GM21526 (cell line): Measurements from ENCODE around the gene NPBWR2.
"Not testable (repeated sequence)": the region's sequence is repeated elsewhere in the genome, so short reads cannot be mapped to it uniquely, and the experiment has no call there.

Experiments used
- ATAC-seq: cut with Tn5 transposase; IDR thresholded peaks from one replicate; pipeline ENCODE4 v1.9.1; 2021; ENCODE audit warnings: moderate library complexity; ENCODE audit not compliant: unreplicated experiment, low FRiP score

Gene NPBWR2

DNA sequence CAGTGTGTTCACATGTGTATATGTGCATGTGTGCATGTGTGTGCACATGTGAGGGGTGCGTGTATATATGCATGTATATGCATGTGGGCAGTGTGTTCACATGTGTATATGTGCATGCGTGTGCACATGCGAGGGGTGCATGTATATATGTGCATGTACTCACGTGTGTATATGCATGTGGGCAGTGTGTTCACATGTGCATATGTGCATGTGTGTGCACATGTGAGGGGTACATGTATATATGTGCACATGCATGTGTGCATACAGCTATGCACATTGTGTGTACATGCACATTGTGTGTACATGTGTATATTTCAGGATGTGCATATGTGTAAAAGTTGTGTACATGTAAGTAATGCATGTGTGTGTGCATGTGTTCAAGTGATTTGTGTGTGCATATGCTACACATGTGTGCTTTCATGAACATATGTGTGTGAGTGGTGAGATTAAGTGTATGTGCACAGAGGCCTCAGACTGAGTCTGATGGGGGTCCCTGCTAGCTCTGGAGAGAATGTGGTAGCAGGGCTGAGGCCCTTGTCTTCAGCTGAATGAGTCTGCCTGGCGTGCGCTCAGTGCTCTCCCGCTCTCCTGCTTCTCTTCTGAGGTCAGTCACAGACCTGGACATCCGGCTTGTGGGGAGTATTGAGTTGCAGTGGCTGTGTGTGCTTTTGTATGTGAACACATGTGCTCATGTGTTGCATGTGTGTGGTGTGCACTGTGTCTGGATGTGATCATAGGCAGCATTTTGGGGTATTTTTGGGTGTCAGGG, 37.0 kb upstream of the NPBWR2 start:
- no peak for ATAC-seq

DNA sequence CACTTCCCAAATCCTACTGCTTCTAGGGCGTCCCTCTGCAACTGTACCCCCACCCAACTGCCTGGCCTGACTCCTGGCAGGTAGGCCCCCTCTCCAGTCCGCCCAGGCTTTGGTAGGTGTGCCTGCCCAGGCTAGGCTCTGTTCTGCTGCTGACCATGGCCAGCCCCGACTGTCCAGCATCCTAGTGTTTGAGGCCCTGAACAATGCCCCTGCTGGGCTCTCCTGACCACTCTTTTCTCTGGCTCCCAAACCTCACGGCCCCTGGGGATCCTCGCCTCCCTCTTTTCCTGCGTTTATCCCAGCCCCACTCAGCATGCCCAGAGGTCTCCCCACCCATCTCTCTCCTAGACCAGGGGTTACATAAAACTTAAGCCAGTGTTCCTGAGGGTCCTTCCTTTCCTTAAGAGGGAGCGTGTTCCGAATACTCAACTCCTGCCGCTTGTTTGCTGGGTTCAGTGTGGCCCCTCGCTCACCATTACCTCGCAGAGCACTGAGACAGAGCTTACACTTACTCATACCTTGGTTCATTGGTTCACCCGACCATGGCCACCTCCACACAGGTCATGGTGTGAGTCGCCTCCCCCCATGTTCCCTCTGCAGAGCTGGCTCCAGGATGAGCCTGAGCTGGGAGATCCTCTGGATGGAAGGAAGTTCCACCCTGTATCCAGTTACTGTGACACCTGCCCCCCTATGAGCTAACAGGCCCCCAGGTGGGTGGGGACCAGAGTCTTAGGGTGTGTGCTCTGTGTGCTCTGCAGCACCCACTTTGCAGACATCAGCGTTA, 35.8 kb upstream of the NPBWR2 start:
- ATAC-seq, result no peak

DNA sequence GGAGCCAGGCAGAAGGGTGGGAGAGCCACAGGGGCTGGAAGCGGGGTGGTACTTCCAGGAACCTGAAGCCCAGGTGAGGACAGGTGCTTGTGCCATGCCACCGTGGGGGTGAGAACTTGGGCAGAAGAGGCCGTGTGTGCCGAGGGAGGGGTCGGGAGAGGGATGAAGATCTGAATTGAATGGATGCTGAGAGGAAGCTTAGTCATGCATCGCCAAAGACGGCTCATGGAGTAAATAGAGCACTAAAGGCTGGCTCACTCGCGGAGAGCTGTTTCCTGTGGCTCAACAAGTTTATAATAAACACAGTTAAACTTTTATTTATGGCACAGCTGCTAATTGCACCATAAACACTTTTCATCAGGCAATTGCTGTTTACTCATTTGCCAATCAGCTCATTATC, 35.2 kb upstream of the NPBWR2 start:
- no peak for ATAC-seq

DNA sequence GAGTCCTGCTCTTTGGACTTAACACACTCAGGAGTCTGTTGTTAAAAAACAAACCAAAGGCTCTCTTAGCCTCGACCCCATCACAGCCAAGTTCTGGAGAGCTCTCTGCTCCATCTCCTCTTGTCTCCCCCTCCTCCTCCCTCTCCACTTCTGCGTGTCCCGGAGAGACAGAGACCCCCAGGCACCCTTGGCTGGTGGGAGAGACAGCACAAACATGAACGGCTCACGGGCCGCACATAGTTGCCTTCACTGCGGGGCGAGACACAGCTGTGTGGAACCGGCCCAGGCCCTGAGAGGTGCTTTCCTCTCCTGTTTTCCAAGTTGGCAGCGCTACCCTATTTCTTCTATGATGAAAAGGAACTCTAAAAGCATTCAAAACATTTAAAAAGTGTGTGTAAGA, 33.6 kb upstream of the NPBWR2 start:
- ATAC-seq, result no peak

DNA sequence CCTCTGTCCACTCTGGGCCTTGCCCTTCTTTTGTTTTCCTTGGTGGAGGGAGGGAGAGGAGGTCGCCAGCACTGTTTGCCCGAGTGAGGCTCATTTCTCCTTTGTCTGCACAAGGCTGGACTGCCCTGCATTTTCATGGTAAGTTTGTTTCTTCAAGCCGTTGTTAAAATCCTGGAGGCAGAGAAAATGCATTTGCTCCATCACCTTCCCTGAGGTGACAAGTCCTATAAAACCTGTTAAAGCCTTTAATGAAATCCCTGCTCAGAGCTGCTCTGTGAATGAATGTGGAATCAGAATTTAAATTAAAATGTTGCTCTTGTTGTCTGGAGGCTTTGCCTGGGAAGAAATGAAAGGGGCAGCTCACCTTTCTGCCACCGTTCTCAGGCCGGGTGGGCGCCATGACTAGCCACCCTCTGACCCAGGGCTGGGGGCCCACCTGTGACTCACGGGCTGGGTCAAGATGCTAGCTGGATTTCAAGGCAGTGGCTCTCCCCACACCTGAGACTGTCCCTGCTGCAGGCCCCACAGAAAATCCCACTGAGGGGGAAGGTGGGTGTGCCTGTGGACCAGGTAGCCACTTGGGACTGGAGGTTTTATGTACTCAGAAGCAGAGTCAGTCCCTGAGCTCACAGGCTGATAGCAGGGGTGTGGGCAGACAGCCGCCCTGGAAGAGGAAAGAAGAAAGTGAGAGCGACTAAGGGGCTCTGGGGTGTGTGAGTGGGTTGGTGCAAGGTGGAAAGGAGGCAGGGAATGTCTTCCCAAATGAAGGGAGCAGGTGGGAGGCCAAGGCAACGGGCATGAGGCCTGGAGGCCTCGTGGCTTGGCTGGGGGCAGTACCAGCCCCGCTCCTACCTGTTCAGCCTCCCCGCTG, 32.9 kb upstream of the NPBWR2 start:
- no peak for ATAC-seq

DNA sequence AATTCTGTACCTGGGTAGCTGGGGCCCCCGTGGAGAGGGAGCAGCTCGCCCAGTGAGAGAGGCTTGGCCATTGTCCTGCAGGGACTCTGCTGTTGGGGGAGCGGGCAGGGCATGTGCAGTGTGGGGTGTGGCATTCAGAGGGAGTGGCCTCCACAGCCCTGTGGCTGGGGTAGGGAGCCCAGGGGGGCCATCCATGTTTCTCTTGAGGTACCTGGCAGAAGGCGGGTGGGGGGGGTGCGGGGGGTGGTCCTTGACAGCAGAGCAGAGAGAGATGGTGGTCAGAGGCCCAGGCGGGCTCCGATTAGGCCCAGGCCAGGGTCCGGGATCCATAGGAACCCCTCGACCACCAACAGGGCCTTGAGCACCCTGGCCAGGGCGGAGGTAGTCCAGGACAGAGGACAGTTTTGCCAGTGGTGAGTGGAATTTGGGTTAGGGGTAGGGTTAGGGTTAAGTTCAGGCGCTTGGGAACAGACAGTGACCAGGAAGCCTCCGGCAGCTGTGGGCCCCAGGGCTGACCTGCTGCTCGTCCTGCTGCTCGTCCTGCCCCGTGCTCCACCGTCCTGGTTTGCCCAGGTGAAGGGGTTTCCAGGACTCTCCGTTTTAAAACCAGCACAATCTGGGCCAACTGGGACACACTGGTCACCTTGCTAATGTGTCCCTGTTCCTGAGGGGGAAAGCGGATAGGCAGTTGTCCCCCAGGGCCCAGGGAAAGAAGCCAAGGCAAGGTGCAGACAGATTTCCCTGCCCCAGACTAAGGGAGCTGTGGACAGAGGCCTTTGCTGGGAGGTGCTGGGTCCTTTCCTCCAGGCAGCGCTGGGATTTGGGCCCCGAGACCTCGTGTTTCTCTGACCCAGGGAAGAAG, 32.1 kb upstream of the NPBWR2 start:
- ATAC-seq, result no peak

DNA sequence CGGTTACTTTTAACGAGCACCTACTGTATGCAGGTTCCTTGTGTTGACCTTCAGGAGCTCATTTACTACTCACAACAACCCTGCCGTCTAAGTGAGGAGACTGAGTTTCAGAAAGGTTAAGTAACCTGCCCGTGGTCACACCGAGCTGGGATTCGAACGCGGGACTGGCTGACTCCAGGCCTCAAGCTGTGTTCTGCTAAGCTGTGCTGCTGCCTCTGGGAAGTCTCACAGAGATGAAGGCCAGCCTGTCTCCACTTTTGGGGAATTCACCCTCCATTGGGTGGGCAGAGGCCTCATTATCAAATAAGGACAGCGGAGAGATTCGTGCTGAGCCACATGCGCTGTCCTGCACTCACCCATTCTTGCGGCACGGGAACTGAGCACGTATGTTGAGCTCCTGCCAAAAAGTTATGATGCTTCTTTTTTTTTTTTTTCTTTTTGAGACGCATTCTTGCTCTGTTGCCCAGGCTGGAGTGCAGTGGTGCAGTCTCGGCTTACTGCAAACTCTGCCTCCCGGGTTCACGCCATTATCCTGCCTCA, 31.0 kb upstream of the NPBWR2 start:
- no peak for ATAC-seq

DNA sequence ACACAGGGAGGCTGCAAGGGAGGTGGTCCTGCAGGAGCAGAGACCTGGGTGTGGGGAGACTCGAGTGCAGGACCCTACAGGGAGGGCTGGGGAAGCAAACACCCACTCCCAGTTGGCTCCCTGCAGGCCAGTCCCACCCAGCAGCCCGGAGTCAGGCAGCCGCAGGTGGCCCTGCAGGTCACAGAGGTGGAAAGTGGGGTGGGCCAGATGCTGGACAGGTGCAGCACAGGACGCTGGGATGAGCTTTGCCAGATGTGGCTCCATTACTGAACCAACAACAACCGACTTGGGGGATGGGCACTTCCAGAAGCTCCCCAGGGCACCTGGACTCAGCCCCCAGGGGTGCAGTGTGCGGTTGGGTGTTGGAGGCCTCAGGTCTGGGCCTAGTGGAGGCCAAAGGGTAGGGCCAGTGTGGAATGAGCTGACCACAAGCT, 30.2 kb upstream of the NPBWR2 start:
- no peak for ATAC-seq

DNA sequence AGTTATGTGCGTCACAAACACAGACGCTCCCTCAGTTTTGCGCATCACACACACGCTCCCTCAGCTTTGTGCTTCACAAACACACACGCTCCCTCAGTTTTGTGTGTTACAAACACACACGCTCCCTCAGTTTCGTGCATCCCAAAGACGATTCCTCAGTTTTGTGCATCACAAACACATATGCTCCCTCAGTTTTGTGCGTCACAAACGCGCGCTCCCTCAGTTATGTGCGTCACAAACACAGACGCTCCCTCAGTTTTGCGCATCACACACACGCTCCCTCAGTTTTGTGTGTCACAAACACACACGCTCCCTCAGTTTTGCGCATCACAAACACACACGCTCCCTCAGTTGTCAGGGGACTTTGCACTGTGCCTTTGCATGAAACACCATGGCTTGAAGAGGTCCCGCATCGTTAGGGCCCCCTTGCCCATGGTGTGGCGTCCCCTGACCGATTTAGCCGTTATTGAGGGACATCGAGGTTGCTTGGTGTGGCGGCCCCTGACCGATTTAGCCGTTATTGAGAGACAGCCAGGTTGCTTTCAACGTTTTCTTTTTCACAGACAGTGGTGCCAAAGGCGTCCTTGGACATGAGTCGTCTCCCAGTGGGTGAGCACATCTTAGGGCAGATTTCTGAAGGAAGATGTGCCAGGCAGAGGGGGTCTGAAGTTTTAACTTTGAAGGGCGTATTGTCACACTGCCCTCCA, 28.8 kb upstream of the NPBWR2 start:
- no peak for ATAC-seq

DNA sequence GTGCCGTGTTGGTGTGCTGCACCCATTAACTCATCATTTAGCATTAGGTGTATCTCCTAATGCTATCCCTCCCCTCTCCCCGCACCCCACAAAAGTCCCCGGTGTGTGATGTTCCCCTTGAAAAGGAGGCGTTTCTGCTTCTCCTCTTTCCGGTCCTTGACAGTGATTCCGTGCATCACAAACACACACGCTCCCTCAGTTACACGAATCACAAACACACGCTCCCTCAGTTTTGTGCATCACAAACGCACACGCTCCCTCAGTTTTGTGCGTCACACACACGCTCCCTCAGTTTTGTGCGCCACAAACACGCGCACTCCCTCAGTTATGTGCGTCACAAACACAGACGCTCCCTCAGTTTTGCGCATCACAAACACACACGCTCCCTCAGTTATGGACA, 27.4 kb upstream of the NPBWR2 start:
- ATAC-seq, result not testable (repeated sequence)

DNA sequence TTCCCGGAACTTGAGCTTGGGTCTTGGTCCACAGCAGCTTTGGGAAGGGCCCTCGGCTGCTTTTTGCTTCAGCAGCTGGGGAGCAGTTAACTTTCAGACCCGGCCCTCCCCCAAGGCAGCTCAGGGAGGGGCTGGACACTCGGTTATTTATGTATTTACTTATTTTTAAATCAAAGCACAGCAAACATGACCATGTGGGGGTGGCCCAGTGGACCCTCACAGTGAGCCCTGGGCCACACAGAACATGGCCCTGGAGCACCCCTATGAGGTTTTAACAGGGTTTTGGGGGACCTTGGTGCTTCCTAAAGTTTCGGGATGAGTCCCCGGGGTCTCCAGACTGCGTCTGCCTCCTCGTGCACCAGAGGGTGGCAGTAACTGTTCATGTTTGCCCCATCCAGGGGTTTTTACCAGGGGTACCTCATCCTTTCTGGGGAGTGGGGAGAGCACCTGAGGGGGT, 26.6 kb upstream of the NPBWR2 start:
- ATAC-seq, result no peak

DNA sequence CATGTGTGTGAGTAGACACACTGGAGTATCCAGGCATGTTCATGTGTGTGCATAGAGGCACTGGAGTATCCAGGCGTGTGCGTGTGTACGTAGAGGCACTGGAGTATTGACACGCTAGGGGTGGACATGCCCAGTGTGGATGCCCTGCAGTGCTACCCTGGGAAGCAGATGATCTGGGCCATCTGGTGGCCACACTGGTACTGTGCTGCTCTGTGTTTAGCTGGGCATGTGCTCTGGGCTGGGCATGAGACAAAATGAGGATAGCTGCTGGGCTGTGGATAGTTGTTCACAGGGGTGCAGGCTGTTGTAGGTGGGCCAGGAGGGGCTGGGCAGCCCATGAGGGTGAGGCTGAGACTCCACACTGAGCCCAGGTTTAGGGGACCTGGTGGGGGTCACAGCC, 24.0 kb upstream of the NPBWR2 start:
- ATAC-seq, result no peak

DNA sequence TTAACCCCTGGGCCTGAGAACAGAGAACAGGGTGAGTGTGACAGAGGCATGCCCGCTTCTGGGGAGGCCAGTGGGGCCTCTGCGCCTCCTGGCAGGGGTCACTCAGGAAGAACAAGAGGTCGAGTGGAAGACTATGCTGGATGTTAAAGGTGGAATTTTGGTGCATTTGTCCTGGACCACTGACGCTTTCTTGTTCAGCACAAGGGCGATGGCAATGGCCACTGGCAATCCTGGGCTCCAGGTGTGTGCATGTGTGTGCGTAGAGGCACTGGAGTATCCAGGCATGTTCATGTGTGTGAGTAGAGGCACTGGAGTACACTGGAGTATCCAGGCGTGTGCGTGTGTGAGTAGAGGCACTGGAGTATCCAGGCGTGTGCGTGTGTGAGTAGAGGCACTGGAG, 23.5 kb upstream of the NPBWR2 start:
- ATAC-seq, result no peak

DNA sequence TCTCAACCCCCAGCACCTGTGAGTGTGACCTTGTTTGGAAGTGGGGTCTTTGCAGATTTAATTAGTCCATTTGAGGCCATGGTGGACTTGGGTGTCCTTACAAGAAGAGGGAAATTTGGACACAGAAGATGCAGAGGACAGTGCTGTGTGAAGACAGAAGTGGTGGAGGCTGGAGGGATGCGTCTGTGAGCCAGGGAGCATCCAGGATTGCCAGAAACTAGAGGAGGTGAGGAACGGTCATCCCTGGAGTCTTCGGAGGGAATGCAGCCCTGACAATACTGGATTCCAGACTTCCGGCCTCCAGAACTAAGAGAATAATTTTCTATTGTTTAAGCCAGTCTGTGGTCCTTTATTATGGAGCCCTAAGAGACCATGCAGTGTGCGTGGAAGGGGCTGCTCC, 22.9 kb upstream of the NPBWR2 start:
- ATAC-seq, result no peak

DNA sequence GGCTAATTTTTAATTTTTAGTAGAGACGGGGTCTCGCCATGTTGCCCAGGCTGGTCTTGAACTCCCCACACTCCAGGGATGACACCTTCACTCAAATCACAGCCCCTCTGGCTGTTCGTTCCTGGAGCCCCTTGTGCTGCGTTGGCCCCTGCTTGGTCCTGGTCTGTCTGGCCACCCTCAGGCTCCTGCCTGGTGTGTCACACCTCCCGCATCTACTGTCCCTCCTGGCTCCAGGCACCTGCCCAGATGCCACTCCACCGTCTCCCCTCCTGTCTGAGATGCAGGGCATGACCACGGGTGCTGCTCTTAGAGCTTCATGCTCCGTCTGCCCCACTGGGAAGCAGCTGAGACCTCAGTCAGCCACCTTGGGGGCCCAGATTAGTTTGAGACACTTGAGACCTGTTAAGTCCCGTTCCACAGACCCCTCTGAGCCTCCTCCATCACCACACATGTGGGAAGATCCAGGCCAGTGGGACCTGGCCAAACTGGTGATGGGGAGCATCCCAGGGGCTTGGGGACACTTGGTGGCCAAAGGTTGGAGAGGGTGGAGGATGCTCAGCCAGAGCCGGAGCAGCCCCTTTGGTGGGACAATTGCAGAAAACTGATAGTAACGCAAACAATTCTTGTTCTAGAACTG, 21.9 kb upstream of the NPBWR2 start:
- no peak for ATAC-seq

DNA sequence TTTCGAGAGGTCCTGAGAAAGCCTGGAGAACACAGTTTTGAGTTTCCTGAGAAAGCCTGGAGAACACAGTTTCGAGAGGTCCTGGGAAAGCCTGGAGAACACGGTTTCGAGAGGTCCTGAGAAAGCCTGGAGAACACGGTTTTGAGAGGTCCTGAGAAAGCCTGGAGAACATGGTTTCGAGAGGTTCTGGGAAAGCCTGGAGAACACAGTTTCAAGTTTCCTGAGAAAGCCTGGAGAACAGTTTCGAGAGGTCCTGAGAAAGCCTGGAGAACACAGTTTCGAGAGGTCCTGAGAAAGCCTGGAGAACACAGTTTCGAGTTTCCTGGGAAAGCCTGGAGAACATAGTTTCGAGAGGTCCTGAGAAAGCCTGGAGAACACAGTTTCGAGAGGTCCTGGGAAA, 16.2 kb upstream of the NPBWR2 start:
- ATAC-seq, result not testable (repeated sequence)

DNA sequence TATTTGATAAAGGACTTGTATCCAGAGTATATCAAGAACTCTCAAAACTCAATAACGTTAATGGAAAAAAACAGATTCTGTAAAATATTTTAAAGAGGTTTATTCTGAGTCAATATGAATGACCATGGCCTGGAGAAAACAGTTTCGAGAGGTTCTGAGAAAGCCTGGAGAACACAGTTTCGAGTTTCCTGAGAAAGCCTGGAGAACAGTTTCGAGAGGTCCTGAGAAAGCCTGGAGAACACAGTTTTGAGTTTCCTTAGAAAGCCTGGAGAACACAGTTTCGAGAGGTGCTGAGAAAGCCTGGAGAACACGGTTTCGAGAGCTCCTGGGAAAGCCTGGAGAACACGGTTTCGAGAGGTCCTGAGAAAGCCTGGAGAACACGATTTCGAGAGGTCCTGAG, 15.6 kb upstream of the NPBWR2 start:
- not testable (repeated sequence) for ATAC-seq

DNA sequence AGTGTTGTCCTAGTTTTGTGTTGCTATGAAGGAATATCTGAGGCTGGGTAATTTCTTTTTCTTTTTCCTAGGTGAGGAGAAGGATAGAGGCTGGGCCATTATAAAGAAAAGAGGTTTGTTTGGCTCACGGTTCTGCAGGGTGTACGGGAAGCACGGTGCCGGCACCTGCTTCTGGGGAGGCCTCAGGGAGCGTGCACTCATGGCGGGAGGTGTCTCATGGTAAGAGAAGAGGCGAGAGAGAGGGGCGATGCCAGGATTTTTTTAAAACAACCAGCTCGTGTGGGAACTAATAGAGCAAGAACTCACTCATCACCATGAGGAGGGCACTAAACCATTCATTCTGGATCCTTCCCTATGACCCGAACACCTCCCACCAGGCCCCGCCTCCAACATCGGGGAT, 14.2 kb upstream of the NPBWR2 start:
- no peak for ATAC-seq
